Raji (cell line): ENCODE measurements around the gene MAFG.
A peak's percentile ranks its signal among the peaks of the same experiment; 100 is the strongest.

ENCODE experiments used
- POLR2A ChIP-seq: IDR thresholded peaks from 2 replicates; pipeline ENCODE4 v1.6.1; 2011; ENCODE audit warnings: low read depth, low read length, control low read depth; ENCODE audit not compliant: insufficient read depth

The MAFG gene

DNA sequence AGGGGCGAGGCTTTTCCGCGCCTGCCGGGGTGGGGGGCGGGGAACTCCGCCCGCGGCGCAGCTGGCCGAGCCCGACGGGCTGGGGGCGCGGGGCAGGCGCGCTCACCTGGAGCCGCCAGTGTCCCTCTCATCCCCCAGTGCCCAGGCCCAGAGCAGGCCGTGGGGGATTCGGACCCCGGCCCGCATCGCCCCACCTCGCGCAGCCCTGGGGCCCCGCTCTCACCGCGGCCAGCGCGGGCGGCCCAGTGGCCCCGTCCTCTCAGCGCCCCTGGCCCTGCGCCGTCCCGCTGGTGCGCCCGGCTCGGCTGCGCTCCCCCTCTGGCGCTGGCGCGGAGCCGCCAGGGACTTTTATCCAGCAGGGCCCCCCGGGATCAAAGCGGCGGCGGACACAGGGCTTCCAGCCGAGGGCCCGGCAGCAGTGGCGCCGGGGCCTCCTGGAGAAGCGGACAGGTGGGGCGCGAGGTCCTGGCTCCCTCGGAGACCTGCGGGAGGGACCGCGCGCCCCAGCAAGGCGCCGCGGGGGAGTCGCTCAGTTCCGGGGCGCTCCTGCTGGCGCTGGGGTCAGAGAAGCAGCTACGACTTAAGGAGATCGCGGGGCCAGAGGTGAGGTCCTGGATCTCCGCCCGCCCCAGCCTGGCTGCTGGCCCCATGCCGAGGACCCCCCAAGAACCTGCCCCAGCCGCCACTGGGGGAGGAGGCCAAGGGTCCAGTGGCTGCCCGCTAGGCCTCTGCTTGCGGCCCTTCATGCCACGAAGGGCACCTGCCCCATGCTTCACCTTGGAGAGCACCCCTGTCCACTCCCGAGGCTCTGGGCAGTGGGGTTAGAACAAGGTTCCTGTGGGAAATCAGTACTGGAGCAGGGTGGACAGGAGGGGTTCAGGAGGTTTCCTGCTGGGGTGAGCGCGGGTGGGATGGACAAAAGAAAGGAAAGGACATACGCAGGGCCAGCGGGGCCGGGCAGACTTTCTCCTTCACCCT lies 34.3 kb upstream of the MAFG start:
- TF ChIP-seq POLR2A: no peak

DNA sequence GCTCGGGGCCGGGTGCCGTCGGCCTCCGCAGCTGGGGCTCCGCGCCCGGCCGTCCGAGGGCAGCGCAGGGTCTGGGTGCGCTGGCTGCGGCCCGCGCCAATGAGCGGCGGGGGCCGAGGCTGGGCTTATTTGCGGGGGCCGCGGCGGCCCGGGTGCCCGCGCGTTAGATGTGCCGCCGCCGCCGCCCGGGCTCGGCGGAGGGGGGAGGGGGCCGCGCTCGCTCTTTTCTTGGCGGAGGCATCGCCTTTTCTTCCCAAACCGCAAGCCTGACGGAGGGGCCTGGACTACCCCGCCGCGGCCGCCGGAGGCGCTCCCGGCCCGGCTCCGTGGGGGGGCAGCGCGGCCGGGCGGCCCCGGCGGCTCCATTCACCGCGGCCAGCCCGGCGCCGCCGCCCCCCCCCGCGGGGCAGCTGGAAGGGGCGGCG lies 33.6 kb upstream of the MAFG start, which contains the start of gene NOTUM:
Gene NOTUM, minus strand, starts transcription at position 101 of the 425 bp plus-strand sequence. CDS start 278 bp downstream, outside the sequence.
- no peak for TF ChIP-seq POLR2A

DNA sequence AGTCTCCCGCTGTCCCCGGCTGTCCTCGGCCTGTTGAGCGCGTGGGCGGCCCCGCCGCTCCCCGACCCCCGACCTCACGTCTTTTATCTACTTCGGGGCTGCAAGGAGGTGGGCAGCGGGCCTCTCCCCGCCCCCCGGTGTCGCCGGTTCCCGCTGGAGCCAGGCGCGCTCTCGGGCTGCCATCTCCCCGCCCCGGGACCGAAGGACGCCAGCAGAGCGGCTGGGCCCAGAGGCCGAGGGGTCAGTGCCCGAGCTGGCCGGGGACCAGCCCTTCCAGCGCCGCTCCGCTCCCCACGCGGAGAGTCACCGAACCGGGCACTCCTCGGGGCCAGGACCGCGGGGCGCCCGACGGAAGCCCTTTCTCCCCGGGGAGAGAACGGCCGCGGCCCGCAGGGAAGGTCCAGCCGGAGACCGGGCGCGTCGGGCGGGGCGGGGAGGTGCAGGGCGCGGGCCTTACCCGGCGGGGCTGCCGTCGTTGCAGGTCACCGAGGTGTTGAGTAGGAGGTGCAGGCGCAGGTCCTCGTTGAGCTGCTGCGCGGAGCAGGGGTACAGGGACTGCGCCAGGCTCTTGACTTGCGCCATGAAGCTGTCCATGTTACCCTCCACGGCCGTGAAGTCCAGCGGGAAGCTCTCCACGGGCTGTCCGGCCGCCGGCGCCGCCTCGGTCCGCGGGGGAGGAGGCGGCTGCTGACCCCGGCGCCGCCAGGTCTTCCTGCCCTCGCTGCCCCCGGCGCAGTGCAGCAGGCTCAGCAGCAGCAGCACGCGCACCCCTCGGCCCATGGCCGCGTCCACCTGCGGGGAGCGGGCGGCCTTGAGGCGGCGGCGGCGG lies 32.8 kb upstream of the MAFG start:
- TF ChIP-seq POLR2A: no peak

DNA sequence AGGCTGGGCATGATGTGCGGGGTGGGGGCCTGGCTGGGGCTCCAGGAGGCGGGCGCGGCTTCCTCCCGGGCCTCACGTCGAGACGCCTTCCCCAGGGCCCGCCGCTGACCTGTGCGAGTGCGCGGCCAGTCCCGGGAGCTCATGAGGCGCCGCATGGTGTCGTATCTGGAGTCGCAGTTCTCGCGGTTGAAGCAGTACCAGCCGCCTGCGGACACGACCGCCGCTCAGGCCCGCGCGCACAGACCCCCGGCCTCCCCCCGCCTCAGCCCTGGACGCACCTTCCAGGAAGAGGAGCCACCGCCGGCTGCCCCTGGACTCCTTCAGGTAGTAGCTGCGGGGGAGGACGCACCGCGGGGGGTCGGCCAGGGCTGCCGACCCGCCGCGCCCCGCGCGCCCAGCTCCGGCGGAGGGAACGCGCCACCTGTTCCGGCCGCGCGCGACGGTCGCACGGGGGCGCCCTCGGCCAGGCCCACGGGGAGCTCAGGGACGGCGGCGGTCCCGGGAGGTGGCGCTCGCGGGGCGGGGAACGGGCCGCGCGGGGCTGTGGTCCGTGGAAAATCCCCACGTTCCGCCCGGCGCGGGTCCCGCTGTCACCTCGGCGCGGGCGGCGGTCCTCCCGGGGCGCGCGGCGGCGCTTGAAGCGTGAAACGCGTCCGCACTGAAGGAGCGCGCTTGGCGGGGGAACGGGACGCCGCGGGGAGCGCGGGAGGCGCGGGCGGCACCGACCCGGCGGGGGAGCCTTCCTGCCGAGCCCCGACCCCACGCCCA lies 32.0 kb upstream of the MAFG start:
- peak; percentile 21; the same call in 1 of the 2 replicates for TF ChIP-seq POLR2A

DNA sequence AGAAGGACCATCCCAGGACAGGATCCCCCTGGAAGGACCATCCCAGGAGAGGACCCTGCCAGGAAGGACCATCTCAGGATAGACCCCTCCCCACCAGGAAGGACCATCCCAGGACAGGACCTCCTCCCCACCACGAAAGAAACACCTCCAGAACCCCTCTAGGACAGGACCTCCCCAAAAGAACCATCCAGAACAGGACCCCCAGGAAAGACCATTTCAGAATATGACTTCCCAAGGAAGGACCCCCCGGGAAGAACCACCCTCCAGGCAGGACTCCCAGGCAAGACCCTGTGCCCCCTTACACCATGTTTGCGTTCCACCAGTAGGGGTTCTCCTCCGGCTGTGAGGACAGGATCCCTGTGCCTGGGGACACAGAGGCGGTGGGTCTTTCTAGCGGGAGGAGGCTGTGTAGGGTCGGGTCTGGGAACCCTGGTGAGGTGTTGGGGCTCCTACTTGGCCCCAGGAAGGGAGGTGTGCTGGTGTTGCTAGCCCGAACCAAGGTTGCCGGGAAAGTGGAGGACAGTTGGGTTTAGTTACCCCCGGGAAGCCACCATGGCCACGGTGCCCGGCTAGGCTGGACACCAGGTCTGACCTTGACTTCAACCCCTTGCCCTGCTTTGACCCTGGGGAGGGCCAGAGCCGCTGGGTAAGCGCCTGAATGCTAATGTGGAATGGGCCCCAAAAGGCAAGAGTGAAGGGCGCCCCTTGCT lies 31.3 kb upstream of the MAFG start:
- TF ChIP-seq POLR2A: no peak

DNA sequence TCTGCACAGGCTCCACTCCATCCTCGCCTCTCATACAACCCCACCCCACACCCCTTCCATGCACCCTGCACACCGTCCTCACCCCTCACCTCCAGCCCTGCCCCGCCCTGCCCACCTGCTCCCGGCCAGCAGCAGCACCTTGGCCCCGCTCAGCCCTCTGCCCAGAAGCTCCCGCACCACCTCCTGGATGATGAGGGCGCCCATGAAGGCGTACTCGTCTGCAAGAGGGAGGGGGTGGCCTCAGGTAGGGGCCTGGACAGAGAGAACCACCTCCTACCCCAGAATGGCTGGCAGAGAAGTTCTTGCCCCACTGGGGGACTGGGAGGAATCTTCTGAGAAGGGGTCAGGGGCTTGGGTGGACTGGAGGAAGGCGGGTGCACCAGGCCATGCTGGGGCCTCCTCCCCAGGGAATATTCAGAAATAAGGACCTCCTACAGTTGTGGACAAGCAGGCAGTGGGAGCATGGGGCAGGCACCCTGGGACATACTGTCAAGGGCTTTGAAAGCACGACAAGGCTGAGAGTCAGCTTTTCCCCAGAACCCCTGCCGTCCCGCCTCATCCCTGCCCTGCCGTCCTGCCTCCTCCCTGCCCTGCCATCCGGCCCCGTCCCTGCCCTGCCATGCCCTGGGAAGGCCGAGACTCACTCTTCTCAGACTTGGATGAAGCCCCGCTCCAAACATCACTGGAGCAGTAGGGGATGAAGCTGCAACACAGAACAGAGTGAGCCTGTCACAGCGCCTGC lies 30.3 kb upstream of the MAFG start:
- no peak for TF ChIP-seq POLR2A

DNA sequence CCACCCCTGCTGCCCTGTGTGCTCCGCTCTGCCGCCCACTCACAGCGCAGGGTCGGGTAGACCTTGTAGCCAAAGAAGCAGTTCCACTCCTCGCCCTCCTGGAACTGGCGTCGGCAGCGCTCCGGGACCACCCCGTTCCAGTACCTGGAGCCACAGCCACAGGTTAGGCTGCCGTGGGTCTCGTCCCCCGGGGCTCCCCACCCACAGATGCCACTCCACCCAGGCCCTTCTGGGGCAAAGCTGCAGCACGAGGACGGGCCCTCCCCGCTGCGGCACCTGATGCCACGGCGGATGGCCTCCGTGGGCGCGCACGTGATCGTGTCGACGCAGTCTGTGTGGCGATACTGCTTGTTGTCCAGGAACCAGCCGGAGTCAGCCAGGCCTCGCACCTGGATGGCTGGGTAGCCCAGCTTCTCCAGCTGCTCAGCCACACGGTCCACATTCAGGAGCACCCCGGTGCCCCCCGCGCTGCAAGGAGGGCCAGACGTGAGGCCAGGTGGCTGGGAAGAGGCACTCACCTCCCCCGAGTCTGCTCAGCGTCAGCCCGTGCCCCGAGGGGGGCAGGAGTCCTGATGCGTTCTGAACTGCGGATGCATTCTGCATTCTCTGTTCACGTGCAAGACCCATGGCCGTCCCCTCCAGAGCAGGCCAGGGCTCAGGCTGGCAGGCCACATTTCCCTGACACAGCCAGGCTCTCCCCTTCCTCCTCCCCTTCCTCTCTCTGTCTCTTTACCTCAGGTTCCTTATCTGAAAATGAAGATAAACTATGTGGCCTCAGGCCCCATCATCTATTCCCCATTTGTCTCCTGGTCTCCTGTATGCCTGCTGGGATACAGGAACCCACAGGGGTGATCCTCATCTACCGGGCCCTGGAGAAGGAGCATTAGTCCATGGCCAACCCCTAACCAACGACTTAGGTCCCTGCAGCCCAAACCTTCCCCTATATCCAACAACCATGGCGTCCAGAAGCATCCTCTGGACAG lies 29.4 kb upstream of the MAFG start:
- TF ChIP-seq POLR2A: no peak

DNA sequence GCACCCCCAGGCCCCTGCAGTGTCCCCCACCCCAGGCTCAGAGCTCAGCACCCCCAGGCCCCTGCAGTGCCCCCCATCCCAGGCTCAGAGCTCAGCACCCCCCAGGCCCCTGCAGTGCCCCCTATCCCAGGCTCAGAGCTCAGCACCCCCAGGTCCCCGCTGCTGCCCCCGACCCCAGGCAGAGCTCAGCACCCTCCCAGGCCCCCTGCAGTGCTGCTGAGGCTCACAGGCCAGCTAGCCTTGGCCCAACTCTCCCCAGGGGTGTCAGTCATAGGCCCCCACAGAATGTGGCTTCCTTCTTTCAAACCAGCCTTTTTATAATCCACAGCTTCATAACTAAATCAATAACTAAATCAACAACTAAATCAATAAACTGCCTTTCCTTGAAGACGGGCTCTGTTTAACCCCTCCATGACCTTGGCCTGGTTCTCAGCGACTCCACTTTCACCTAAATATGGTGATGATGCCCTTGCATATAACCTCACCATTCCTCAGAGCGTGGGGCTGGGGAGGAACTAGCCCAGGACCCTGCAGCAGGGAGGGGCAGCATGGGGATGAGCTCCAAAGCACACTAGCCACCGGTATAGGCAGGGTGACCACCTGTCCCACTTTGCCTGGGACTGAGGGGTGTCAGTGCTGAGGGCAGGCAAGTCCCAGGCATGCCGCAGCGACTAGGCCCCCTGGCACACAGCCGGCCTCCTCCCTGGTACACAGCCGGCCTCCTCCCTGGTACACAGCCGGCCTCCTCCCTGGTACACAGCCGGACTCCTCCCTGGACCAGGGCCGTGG lies 28.4 kb upstream of the MAFG start:
- TF ChIP-seq POLR2A: no peak

DNA sequence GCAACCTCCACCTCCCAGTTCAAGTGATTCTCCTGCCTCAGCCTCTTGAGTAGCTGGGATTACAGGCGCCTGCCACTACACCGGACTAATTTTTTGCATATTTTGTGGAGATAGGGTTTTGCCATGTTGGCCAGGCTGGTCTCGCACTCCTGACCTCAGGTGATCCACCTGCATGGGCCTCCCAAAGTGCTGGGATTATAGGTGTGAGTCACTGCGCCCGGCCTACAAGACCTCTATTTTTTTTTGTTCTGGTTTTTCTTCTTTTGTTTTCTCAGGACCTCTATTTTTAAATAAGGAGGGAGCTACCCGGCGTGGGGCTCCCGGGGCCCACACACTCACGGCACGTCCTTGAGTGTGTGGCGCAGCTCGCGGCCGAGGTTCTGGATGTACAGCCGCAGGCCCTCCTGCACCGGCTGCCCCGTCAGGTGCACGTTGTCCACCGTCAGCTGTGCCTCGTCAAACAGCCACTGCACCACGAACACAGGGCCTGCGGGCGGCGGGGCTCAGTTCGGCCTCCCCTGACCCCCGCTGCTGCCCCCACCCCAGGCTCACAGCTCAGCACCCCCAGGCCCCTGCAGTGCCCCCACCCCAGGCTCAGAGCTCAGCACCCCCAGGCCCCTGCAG lies 27.6 kb upstream of the MAFG start:
- TF ChIP-seq POLR2A: no peak

DNA sequence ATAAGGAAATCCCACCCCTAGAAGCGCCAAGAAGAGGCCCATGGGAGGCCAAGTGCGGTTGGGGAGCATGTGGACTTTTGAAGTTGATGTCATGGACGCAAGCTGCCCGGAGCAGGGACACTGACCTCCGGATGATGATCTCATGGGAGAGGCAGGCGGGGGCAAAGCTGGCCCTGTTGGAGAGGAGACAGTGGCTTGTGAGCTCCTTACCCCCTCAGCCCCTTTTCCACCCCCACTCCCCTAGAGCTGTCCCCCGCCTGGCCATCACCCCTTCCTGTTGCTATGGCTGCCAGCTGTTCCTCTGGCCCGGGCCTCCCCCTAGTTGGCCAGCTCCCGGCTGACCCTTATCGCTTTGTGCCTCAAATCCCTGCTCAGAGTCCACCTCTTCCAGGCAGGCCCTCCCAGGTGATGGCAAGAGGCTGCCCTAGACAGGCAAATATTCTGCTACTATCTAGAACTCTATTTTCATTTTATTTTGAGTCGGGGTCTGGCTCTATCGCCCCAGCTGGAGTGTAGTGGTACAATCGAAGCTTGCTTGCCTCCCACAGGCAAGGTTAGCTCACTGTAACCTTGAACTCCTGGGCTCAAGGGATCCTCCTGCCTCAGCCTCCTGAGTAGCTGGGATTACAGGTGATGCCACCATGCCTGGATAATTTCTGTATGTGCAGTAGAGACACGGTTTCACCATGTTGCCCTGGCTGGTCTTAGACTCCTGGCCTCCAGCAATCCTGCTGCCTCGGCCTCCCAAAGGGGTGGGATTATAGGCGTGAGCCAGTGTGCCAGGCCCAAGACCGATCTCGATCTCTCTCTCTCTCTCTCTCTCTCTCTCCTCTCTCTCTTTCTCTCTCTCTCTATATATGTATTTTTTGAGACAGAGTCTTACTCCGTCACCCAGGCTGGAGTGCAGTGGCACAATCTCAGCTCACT lies 26.9 kb upstream of the MAFG start:
- TF ChIP-seq POLR2A: no peak
